GM18498 (cell line): Measurements from ENCODE around the gene NELL1.

Experiments used
- ATAC-seq: cut with Tn5 transposase; IDR thresholded peaks from one replicate; pipeline ENCODE4 v1.9.1; 2021; ENCODE audit warnings: mild to moderate bottlenecking, moderate library complexity; ENCODE audit not compliant: unreplicated experiment

Gene NELL1

GRCh38 chr11:20869123-20869522 lies 199.7 kb downstream of the NELL1 start:
- ATAC-seq = no peak

DNA sequence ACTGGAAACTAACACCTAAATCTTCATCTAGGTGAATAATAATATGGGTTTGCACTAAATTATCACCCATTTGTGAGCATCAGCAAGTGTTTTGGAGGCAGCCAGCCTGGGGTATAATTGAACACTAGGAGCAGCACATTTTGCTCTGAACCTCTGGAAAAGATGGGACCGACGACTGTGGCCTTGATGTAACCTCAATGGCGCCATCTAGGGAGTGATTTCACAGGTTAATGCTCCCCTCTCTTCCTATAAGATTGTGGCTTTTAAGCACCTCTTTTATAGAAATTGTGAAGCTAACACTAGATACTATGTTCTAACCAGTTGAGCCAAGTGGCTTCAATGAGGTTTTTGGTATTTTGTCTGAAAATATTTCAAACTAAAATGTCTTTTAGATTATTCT lies 203.7 kb downstream of the NELL1 start:
- no peak for ATAC-seq

GRCh38 chr11:20874358-20874757 lies 205.0 kb downstream of the NELL1 start:
- ATAC-seq = no peak

GRCh38 chr11:20875889-20876288 lies 206.5 kb downstream of the NELL1 start:
- ATAC-seq = no peak

DNA sequence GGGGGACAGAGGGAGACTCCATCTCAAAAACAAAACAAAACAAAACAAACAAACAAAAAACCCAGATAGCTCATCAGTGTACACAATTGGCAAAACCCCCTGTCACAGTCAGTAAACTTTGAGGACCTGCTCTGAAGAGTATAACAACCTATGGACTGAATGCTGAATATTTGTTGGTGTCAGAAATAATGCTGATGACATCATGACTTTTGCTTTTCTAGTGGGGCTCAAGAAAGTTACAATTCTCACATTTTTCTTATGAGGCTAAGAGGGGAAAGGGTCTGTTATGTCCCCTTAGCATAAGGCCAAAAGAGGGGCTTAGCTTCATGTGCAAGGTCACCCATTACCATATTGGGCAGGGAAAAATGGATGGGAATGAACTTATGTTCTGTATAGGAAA lies 207.4 kb downstream of the NELL1 start:
- ATAC-seq = no peak

DNA sequence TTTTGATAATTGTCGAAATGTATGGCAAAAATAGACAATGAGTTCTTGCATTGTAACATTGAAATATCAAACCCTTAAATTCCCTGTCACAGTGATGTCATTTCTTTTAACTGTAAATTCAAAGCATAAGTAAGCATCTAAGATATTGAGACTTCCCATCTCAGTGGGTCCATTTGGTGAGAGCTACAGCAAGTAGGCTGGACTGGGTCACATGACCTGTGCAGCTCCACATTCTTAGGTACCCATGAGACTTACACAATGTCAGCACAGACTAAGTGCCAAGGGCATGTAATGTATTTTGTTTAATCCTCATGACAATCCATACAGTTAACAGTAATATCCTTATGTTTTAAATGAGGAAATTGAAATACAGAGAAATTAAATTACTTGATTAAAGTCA lies 210.7 kb downstream of the NELL1 start:
- no peak for ATAC-seq

DNA sequence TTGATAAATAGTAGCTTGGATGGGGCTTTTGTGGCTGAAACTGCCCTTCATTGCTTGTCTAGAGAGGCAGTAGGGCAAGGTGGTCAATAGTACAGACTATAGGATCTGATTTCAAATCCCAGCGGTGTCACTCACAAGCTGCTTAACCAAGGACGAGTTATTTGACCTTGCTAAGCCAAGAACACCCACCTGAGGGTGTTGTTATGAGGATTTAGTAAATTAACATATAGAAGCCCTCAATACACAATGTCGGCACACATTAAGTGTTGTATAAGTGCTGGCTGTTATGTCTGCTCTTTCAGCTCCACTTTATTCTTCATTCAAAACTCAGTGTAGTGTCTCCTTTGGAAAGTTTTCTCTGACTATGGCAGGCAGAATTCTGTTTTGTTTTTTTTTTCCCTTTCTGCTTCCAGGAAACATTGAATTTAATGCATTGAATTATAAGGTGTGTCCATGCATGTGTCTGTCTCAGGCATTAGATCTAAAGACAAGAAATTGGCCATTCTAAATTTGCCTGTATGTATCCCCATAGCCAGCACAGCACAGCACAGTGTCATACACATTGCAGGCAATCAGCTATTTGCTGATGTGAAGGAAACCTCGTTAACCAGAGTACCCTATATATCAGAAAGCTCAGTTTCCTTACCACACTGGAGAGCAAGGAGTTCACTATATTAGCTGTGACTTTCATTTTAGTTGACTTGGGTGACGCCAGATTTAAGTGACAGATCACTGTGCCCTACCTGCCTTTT lies 212.1 kb downstream of the NELL1 start:
- no peak for ATAC-seq

GRCh38 chr11:20887137-20887536 lies 217.8 kb downstream of the NELL1 start:
- no peak for ATAC-seq

GRCh38 chr11:20894296-20894695 lies 224.9 kb downstream of the NELL1 start:
- no peak for ATAC-seq

- no peak for ATAC-seq
Measured at GRCh38 chr11:20909995-20910726, 240.8 kb downstream of the NELL1 start.

GRCh38 chr11:20910733-20911132 lies 241.3 kb downstream of the NELL1 start:
- no peak for ATAC-seq

GRCh38 chr11:20912065-20912821 lies 242.9 kb downstream of the NELL1 start:
- no peak for ATAC-seq

GRCh38 chr11:20912922-20913512 lies 243.6 kb downstream of the NELL1 start:
- no peak for ATAC-seq

GRCh38 chr11:20917306-20917705 lies 247.9 kb downstream of the NELL1 start:
- no peak for ATAC-seq

GRCh38 chr11:20926799-20927540 lies 257.6 kb downstream of the NELL1 start:
- no peak for ATAC-seq

DNA sequence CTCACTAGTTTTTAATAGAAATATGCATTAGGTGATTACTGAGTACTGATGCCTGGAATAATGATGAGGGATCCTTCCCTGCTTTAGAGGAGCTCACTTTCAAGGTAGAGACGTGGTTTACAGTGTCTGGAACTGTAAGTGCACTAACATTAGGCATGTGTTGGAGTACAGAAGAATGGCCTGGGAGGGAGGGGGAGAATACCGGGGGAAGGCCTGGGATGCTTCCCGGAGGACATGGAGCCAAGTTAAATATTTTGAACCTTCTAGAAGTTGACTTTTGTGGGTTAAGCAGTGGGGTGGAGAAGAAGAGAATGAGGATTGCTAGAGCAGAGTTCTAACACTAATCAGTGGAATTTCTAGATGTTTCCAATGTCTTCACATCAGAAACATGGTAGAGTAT lies 261.6 kb downstream of the NELL1 start:
- no peak for ATAC-seq

GRCh38 chr11:20933086-20933485 lies 263.7 kb downstream of the NELL1 start:
- no peak for ATAC-seq

DNA sequence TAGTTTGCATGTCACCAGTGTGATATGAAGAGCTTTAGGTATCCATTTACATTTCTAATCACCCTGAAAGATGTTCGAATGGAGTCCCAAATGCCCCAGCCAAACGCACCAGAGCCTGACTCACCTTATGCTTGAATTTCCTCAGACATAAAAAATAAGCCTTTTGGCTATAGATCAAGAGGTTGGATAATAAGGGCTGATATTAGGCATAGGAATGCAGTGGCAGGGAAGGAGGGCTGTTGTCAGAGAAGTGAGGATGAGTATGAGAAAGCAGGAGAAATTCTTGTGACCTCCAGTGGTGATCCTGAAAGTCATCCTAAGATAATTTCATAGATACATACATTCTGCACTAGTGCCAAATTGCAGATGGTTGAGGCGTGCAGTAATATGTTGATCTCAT lies 264.6 kb downstream of the NELL1 start:
- ATAC-seq = no peak

DNA sequence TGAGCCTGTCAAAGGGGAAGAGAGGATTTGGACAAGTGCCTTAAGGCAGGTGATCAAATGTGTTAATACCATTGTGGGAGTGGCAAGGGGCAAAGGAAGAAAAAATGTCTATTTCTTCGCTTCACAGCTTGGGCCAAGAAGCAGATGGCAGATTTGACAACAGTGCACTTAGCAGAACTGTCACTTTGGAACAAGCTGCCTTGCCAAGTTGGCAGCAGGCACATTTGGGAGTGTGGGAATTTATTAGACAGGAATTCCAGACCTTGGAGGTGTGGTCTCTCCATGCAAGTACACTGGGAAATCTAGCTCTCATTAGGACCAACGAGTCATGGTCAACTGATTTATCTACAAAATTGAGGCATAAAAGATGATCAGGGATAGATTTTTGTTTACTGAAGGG lies 265.1 kb downstream of the NELL1 start:
- ATAC-seq = no peak

GRCh38 chr11:20937826-20938225 lies 268.4 kb downstream of the NELL1 start:
- no peak for ATAC-seq

- no peak for ATAC-seq
Measured at GRCh38 chr11:20949585-20949984, 280.2 kb downstream of the NELL1 start.
